HepG2 (cell line): Measurements from ENCODE around the gene PAIP2. TPM values are rescaled to one million over a fixed set of nuclear protein-coding genes. Genes with fewer than 3 reads are reported as not detected.

Experiments used
- ATAC-seq: fragments of 200-7000 bp; cut with Tn5 transposase; 3 replicates; pipeline ENCODE4 v1.9.1; 2020; ENCODE audit warnings: mild to moderate bottlenecking, moderate library complexity
- BruUV-seq: library from RNA; stranded (reverse); fragments of 400-500 nt; replicated peaks from 2 replicates; lab custom pipeline; 2021; lab: Mats Ljungman, UMichigan
- CTCF ChIA-PET: fragments of 300-600 bp; formaldehyde crosslinking; extraction: SDS; loops from one replicate; lab custom pipeline; 2021; ENCODE audit warnings: low total read pairs, inconsistent platforms, low intra/inter-chr PET ratio; lab: Yijun Ruan, JAX
- POLR2A ChIA-PET: fragments of 350-600 bp; sonication (Branson Sonifier 250); formaldehyde crosslinking; loops from one replicate; lab custom pipeline; 2020; ENCODE audit warnings: antibody characterized with exemption, inconsistent platforms; lab: Yijun Ruan, JAX
- DNase-seq: peaks from one replicate; pipeline ENCODE4 v3.0.0-alpha.2; 2015; ENCODE audit warnings: low spot score
- FAIRE-seq: peaks from 3 replicates; lab custom pipeline; 2011; peaks lifted over from hg19 to GRCh38; lab: Jason Lieb, UNC
- H2AFZ ChIP-seq: one replicate; pipeline ENCODE4 v1.6.1; 2011; ENCODE audit warnings: low read length, inconsistent platforms
- H3K27ac ChIP-seq: fragments of 300-600 bp; 3 replicates; pipeline ENCODE4 v1.8.0; 2011; ENCODE audit warnings: mixed run types, mild to moderate bottlenecking, mixed read lengths, low read length, inconsistent platforms; ENCODE audit not compliant: insufficient read depth; ENCODE audit errors: extremely low read length
- H3K27me3 ChIP-seq, 2 experiments: fragments of 200-600 bp in 1 of 2; 2 replicates in 1 of 2; 3 replicates in 1 of 2; pipeline versions ENCODE4 v1.6.0 to v1.8.0; 2011; ENCODE audit warnings: low read length in 2 of 2, mild to moderate bottlenecking in 2 of 2, moderate library complexity in 2 of 2, inconsistent platforms in 1 of 2; ENCODE audit not compliant: insufficient read depth in 2 of 2, control insufficient read depth in 1 of 2
- H3K36me3 ChIP-seq, 2 experiments: fragments of 200-600 bp in 1 of 2; replicated peaks in 1 of 2; 2 replicates in 1 of 2; 3 replicates in 1 of 2; pipeline versions ENCODE4 v1.5.1 to v1.8.0; 2011; ENCODE audit warnings: low read length in 2 of 2, inconsistent platforms in 1 of 2; ENCODE audit not compliant: insufficient read depth in 2 of 2, control insufficient read depth in 1 of 2
- H3K4me1 ChIP-seq: 2 replicates; pipeline ENCODE4 v1.5.1; 2012; ENCODE audit warnings: low read length, inconsistent platforms; ENCODE audit not compliant: insufficient read depth
- H3K4me2 ChIP-seq: 2 replicates; pipeline ENCODE4 v1.6.0; 2011; ENCODE audit warnings: low read depth, low read length, inconsistent platforms
- H3K4me3 ChIP-seq, 3 experiments: fragments of 200-600 bp in 1 of 3; sonication (generic), shearing (Covaris generic) in 1 of 3; replicated peaks in 1 of 3; 2 replicates each; pipeline ENCODE4 v1.5.1; 2011 to 2016; ENCODE audit warnings: low read length in 3 of 3, inconsistent platforms in 2 of 3, low read depth in 2 of 3, mild to moderate bottlenecking in 2 of 3, control low read depth in 1 of 3, mixed read lengths in 1 of 3; ENCODE audit not compliant: insufficient read depth in 1 of 3
- H3K79me2 ChIP-seq: one replicate; pipeline ENCODE4 v1.6.1; 2011; ENCODE audit warnings: low read length, inconsistent platforms; ENCODE audit not compliant: insufficient read depth
- H3K9ac ChIP-seq: 2 replicates; pipeline ENCODE4 v1.6.0; 2011; ENCODE audit warnings: mild to moderate bottlenecking, low read depth, low read length, inconsistent platforms; ENCODE audit not compliant: insufficient read depth
- H3K9me3 ChIP-seq: 2 replicates; pipeline ENCODE4 v1.5.1; 2012; ENCODE audit warnings: mild to moderate bottlenecking, low read length
- H4K20me1 ChIP-seq: 2 replicates; pipeline ENCODE4 v1.6.0; 2011; ENCODE audit warnings: inconsistent platforms, mild to moderate bottlenecking, low read length, moderate library complexity; ENCODE audit not compliant: insufficient read depth
- ASH2L ChIP-seq: fragments of 300-600, 200-600 bp; sonication (generic); IDR thresholded peaks from 2 replicates; pipeline ENCODE4 v1.7.0; 2017; ENCODE audit warnings: low read depth, mild to moderate bottlenecking, moderate library complexity, mixed read lengths, low read length; ENCODE audit not compliant: insufficient read length
- BCL6 ChIP-seq: IDR thresholded peaks from 2 replicates; pipeline ENCODE4 v1.6.1; 2016; ENCODE audit warnings: missing genetic modification reagents, missing compliant biosample characterization
- CBFB ChIP-seq: sonication (generic); formaldehyde crosslinking; IDR thresholded peaks from 2 replicates; pipeline ENCODE4 v1.4.0; 2020; ENCODE audit warnings: missing genetic modification reagents
- CEBPG ChIP-seq: IDR thresholded peaks from 2 replicates; pipeline ENCODE4 v1.6.1; 2016
- KDM6A ChIP-seq: IDR thresholded peaks from 2 replicates; pipeline ENCODE4 v1.6.1; 2016; ENCODE audit warnings: low read depth
- MXI1 ChIP-seq: IDR thresholded peaks from 3 replicates; pipeline ENCODE4 v1.6.1; 2012; ENCODE audit warnings: low read depth, low read length, inconsistent platforms, borderline replicate concordance
- MYC ChIP-seq: sonication (generic); formaldehyde crosslinking; IDR thresholded peaks from 2 replicates; pipeline ENCODE4 v1.9.0; 2021; ENCODE audit warnings: missing genetic modification reagents, borderline replicate concordance
- SIX4 ChIP-seq: sonication (generic); formaldehyde crosslinking; IDR thresholded peaks from 2 replicates; pipeline ENCODE4 v1.4.0; 2020; ENCODE audit warnings: missing genetic modification reagents
- SMAD1 ChIP-seq: sonication (generic); formaldehyde crosslinking; IDR thresholded peaks from 2 replicates; pipeline ENCODE4 v1.4.0; 2020; ENCODE audit warnings: missing genetic modification reagents, low read depth, mild to moderate bottlenecking, borderline replicate concordance
- SMAD3 ChIP-seq: sonication (generic); formaldehyde crosslinking; IDR thresholded peaks from 2 replicates; pipeline ENCODE4 v1.4.0; 2020; ENCODE audit warnings: missing genetic modification reagents
- SP1 ChIP-seq, 2 experiments: fragments of 450-650 bp in 1 of 2; sonication (generic) in 1 of 2; formaldehyde crosslinking in 1 of 2; IDR thresholded peaks; 2 replicates each; pipeline versions ENCODE4 v1.4.0 to v1.6.1; 2016 to 2020; ENCODE audit warnings: missing genetic modification reagents in 1 of 2
- SYNCRIP ChIP-seq: fragments of 200-400 bp; formaldehyde crosslinking; IDR thresholded peaks from 2 replicates; pipeline ENCODE4 v1.6.1; 2018; ENCODE audit warnings: mild to moderate bottlenecking, low read depth, low read length; ENCODE audit not compliant: insufficient read depth
- TOE1 ChIP-seq: sonication (generic); formaldehyde crosslinking; IDR thresholded peaks from 2 replicates; pipeline ENCODE4 v1.4.0; 2020; ENCODE audit warnings: mild to moderate bottlenecking, missing genetic modification reagents
- ZKSCAN1 ChIP-seq: fragments of 150-350 bp; IDR thresholded peaks from 2 replicates; pipeline ENCODE4 v1.6.1; 2014; ENCODE audit warnings: low read length
- ZNF264 ChIP-seq: sonication (generic); formaldehyde crosslinking; IDR thresholded peaks from 2 replicates; pipeline ENCODE4 v1.4.0; 2020; ENCODE audit warnings: missing genetic modification reagents
- ZNF280D ChIP-seq: sonication (generic); formaldehyde crosslinking; IDR thresholded peaks from 2 replicates; pipeline ENCODE4 v1.5.1; 2020; ENCODE audit warnings: mild to moderate bottlenecking, missing genetic modification reagents
- ZNF432 ChIP-seq: sonication (generic); formaldehyde crosslinking; IDR thresholded peaks from 2 replicates; pipeline ENCODE4 v1.5.0; 2020; ENCODE audit warnings: missing genetic modification reagents, mild to moderate bottlenecking, borderline replicate concordance
- ZNF460 ChIP-seq: sonication (generic); formaldehyde crosslinking; IDR thresholded peaks from 2 replicates; pipeline ENCODE4 v1.5.1; 2020; ENCODE audit warnings: missing genetic modification reagents, mild to moderate bottlenecking, borderline replicate concordance
- ZNF816 ChIP-seq: sonication (generic); formaldehyde crosslinking; IDR thresholded peaks from 2 replicates; pipeline ENCODE4 v1.8.0; 2022; ENCODE audit warnings: missing genetic modification reagents, mild to moderate bottlenecking, borderline replicate concordance
- WGBS: methylation state at CpG from one replicate; pipeline ENCODE4 v1.1.6; 2017; ENCODE audit warnings: low lambda C conversion rate; 5-methylcytosine and 5-hydroxymethylcytosine counted together
- in situ Hi-C: cut with HindIII; loops from 2 replicates; pipeline ENCODE4 v1.10.0; 2017; ENCODE audit warnings: low pct_unique_long_range_greater_than_20kb; ENCODE audit not compliant: extremely low pct_ligation_motif_present
- intact Hi-C: fragments of 100-400 bp; cut with micrococcal nuclease; formaldehyde crosslinking; loops from one replicate; pipeline ENCODE4 v1.10.0; 2022; ENCODE audit not compliant: unreplicated experiment
- polyA plus RNA-seq, 8 experiments: library from polyadenylated mRNA; depleted of rRNA in 3 of 8; stranded (reverse) in 7 of 8; unstranded in 1 of 8; fragments of >200 nt; fragmentation: Illumina TruSeq in 4 of 8; extraction: Trizol in 4 of 8; gene quantifications; 2 replicates each; pipeline versions ENCODE4 v1.2.1 to v1.2.3, GENCODE V29; 2011 to 2016; ENCODE audit warnings: low read depth in 4 of 8, missing spikeins in 1 of 8, mixed read lengths in 1 of 8; ENCODE audit not compliant: insufficient read depth in 1 of 8
- total RNA-seq, 5 experiments: library from RNA; depleted of rRNA; stranded (reverse); fragments of >200 nt; fragmentation: Illumina TruSeq; extraction: Trizol; gene quantifications; 2 replicates each; pipeline ENCODE4 v1.2.3, GENCODE V29; 2016; ENCODE audit warnings: low read depth in 1 of 5

PAIP2 gene
- total and polyA plus RNA-seq, 2 of the 13 experiments (the other 11 are each of a cell fraction or from before 2014, with no cell fraction given), result 61.5 to 76.3 TPM

GRCh38 chr5:139397921-139398320 lies 56.3 kb downstream of the PAIP2 start:
- CTCF ChIA-PET, result no interaction called here
- H3K4me3 ChIP-seq, result no peak overlapping the region
- no peaks in the 10 kb centered on the region for H3K9me3 ChIP-seq
- FAIRE-seq (no peak), DNase-seq (no peak), ATAC-seq (no peak)
- no peaks in the 10 kb centered on the region; a peak in 2 of 5 replicates for H3K36me3 ChIP-seq
- in situ Hi-C loops, result no loop called here
- H3K79me2 ChIP-seq, result no peaks in the 10 kb centered on the region
- H2AFZ ChIP-seq, result no peak overlapping the region
- intact Hi-C loops, result no loop called here
- H3K27ac ChIP-seq, result no peak overlapping the region
- BruUV-seq, result no TSS peak
- TF ChIP-seq CBFB (CRISPR knock-in tag), result no peak
- peak; percentile 82 for TF ChIP-seq ZKSCAN1
- TF ChIP-seq ZNF816 (CRISPR knock-in tag), result no peak
- TF ChIP-seq CEBPG (CRISPR knock-in tag), result no peak
- no peak for TF ChIP-seq ASH2L
- TF ChIP-seq SMAD3 (CRISPR knock-in tag), result no peak
- TF ChIP-seq BCL6, result no peak
- no peak for TF ChIP-seq SMAD1
- no peaks in the 10 kb centered on the region for H3K27me3 ChIP-seq
- POLR2A ChIA-PET, result no interaction called here
- WGBS, result 54% methylated on average over 6 of the region's 6 CpGs
- H4K20me1 ChIP-seq, result no peaks in the 10 kb centered on the region; the same call in 1 of the 2 replicates
- no peak overlapping the region for H3K9ac ChIP-seq
- H3K4me2 ChIP-seq, result no peak overlapping the region
- peaks cover 8% of the 10 kb centered on the region for H3K4me1 ChIP-seq

GRCh38 chr5:139399501-139400121 lies 58.0 kb downstream of the PAIP2 start:
- POLR2A ChIA-PET, result no interaction called here
- in situ Hi-C loops, result no loop called here
- no peak for TF ChIP-seq MXI1
- TF ChIP-seq SYNCRIP, result no peak
- no peak for TF ChIP-seq MYC
- TF ChIP-seq KDM6A, result no peak
- no peak for TF ChIP-seq SIX4 (CRISPR knock-in tag)
- no peak for TF ChIP-seq TOE1 (CRISPR knock-in tag)
- TF ChIP-seq ZNF280D (CRISPR knock-in tag), result no peak
- TF ChIP-seq SP1 (IDR thresholded peaks at IDR 0.05), result no peak
- no peak for TF ChIP-seq SP1 (CRISPR knock-in tag; IDR thresholded peaks at IDR 0.05)
- TF ChIP-seq ZNF432 (CRISPR knock-in tag), result no peak
- TF ChIP-seq ZNF264 (CRISPR knock-in tag), result no peak
- TF ChIP-seq ZNF460 (CRISPR knock-in tag), result no peak

More at GRCh38 chr5:139399501-139400121, 58.0 kb downstream of the PAIP2 start:
- Histone ChIP-seq H3K27me3 (no peaks in the 10 kb centered on the region), H3K9me3 (no peaks in the 10 kb centered on the region), H2AFZ (no peak overlapping the region), H4K20me1 (no peaks in the 10 kb centered on the region; the same call in 1 of the 2 replicates), H3K79me2 (peaks cover 2% of the 10 kb centered on the region), H3K4me1 (peaks cover 19% of the 10 kb centered on the region), H3K9ac (no peak overlapping the region), H3K4me2 (no peak overlapping the region), H3K4me3 (no peak overlapping the region), H3K27ac (no peak overlapping the region), H3K36me3 (no peaks in the 10 kb centered on the region; a peak in 2 of 5 replicates)
- no peak for FAIRE-seq
- CTCF ChIA-PET, result no interaction called here
- BruUV-seq, result no TSS peak
- ATAC-seq, result no peak
- DNase-seq, result no peak
- intact Hi-C loops, result no loop called here
- WGBS, result 88% methylated on average over 6 of the region's 6 CpGs
